ENCODE results near the gene ASCL3.

Gene ASCL3

GRCh38 chr11:8962841-8963240, 20.0 kb upstream of the ASCL3 start:
- TF ChIP-seq GATA3 (IDR thresholded peaks at IDR 0.05; ENCODE audit: low read depth, low read length) (no peak), GATA2 (IDR thresholded peaks at IDR 0.05; ENCODE audit: low read depth, low read length) (no peak)

GRCh38 chr11:8961401-8961800, 18.6 kb upstream of the ASCL3 start:
- TF ChIP-seq GATA2 (IDR thresholded peaks at IDR 0.05; ENCODE audit: low read depth, low read length) (no peak), GATA3 (IDR thresholded peaks at IDR 0.05; ENCODE audit: low read depth, low read length) (no peak)

GRCh38 chr11:8959546-8960166, 16.8 kb upstream of the ASCL3 start:
- TF ChIP-seq GATA3 (IDR thresholded peaks at IDR 0.05; ENCODE audit: low read depth, low read length) (no peak), GATA2 (IDR thresholded peaks at IDR 0.05; ENCODE audit: low read depth, low read length) (no peak)

- TF ChIP-seq GATA3 (IDR thresholded peaks at IDR 0.05; ENCODE audit: low read depth, low read length) (no peak), GATA2 (IDR thresholded peaks at IDR 0.05; ENCODE audit: low read depth, low read length) (no peak)
Observed at GRCh38 chr11:8956860-8957259, 14.0 kb upstream of the ASCL3 start.

GRCh38 chr11:8948886-8949285, 6.1 kb upstream of the ASCL3 start:
- TF ChIP-seq GATA3 (IDR thresholded peaks at IDR 0.05; ENCODE audit: low read depth, low read length) (no peak), GATA2 (IDR thresholded peaks at IDR 0.05; ENCODE audit: low read depth, low read length) (no peak)

GRCh38 chr11:8947230-8947943, 4.6 kb upstream of the ASCL3 start:
- TF ChIP-seq GATA2 (IDR thresholded peaks at IDR 0.05; ENCODE audit: low read depth, low read length): no peak
- no peak for TF ChIP-seq GATA3 (IDR thresholded peaks at IDR 0.05; ENCODE audit: low read depth, low read length)

- TF ChIP-seq GATA3 (IDR thresholded peaks at IDR 0.05; ENCODE audit: low read depth, low read length) (no peak), GATA2 (IDR thresholded peaks at IDR 0.05; ENCODE audit: low read depth, low read length) (no peak)
Observed at GRCh38 chr11:8941341-8942103, 1.3 kb downstream of the ASCL3 start.

GRCh38 chr11:8937659-8938058, 5.2 kb downstream of the ASCL3 start:
- TF ChIP-seq GATA3 (IDR thresholded peaks at IDR 0.05; ENCODE audit: low read depth, low read length) (no peak), GATA2 (IDR thresholded peaks at IDR 0.05; ENCODE audit: low read depth, low read length) (no peak)

GRCh38 chr11:8937159-8937558, 5.7 kb downstream of the ASCL3 start:
- TF ChIP-seq GATA3 (IDR thresholded peaks at IDR 0.05; ENCODE audit: low read depth, low read length): no peak
- TF ChIP-seq GATA2 (IDR thresholded peaks at IDR 0.05; ENCODE audit: low read depth, low read length): no peak

GRCh38 chr11:8934742-8935488, 7.9 kb downstream of the ASCL3 start:
- TF ChIP-seq GATA3 (IDR thresholded peaks at IDR 0.05; ENCODE audit: low read depth, low read length): no peak
- TF ChIP-seq GATA2 (IDR thresholded peaks at IDR 0.05; ENCODE audit: low read depth, low read length): no peak

- no peak for TF ChIP-seq GATA3 (IDR thresholded peaks at IDR 0.05; ENCODE audit: low read depth, low read length)
- TF ChIP-seq GATA2 (IDR thresholded peaks at IDR 0.05; ENCODE audit: low read depth, low read length): no peak
Observed at GRCh38 chr11:8933931-8934330, 8.9 kb downstream of the ASCL3 start.

- TF ChIP-seq GATA2 (IDR thresholded peaks at IDR 0.05; ENCODE audit: low read depth, low read length) (no peak), GATA3 (IDR thresholded peaks at IDR 0.05; ENCODE audit: low read depth, low read length) (no peak)
Observed at GRCh38 chr11:8932564-8933180, 10.1 kb downstream of the ASCL3 start, which contains the start of gene C11orf16. C11orf16 (minus strand) TSS chr11:8932947; CDS start chr11:8932308, 639 bp downstream.

GRCh38 chr11:8930456-8931175, 12.2 kb downstream of the ASCL3 start:
- TF ChIP-seq GATA3 (IDR thresholded peaks at IDR 0.05; ENCODE audit: low read depth, low read length) (no peak), GATA2 (IDR thresholded peaks at IDR 0.05; ENCODE audit: low read depth, low read length) (no peak)
